GM21447 (cell line): ENCODE measurements around the gene KCNT1.

ENCODE experiments used
- ATAC-seq: cut with Tn5 transposase; IDR thresholded peaks from one replicate; pipeline ENCODE4 v1.9.1; 2021; ENCODE audit not compliant: unreplicated experiment

KCNT1 gene

GRCh38 chr9:135794361-135794885, 92.4 kb downstream of the KCNT1 start:
- ATAC-seq: no peak

GRCh38 chr9:135795391-135795790, 93.4 kb downstream of the KCNT1 start:
- ATAC-seq: no peak

- no peak for ATAC-seq
Measured at GRCh38 chr9:135796784-135797485, 95.0 kb downstream of the KCNT1 start.

GRCh38 chr9:135797507-135798262, 95.7 kb downstream of the KCNT1 start:
- no peak for ATAC-seq

GRCh38 chr9:135798263-135798585, 96.2 kb downstream of the KCNT1 start:
- no peak for ATAC-seq

GRCh38 chr9:135799261-135799660, 97.3 kb downstream of the KCNT1 start:
- ATAC-seq: no peak

GRCh38 chr9:135801070-135801469, 99.1 kb downstream of the KCNT1 start:
- no peak for ATAC-seq

GRCh38 chr9:135802876-135803419, 101.0 kb downstream of the KCNT1 start:
- no peak for ATAC-seq

GRCh38 chr9:135803441-135803840, 101.5 kb downstream of the KCNT1 start:
- ATAC-seq: no peak

GRCh38 chr9:135804581-135805421, 102.8 kb downstream of the KCNT1 start:
- no peak for ATAC-seq

- no peak for ATAC-seq
Measured at GRCh38 chr9:135805422-135806022, 103.5 kb downstream of the KCNT1 start.

- no peak for ATAC-seq
Measured at GRCh38 chr9:135809166-135809565, 107.2 kb downstream of the KCNT1 start.

- no peak for ATAC-seq
Measured at GRCh38 chr9:135810806-135811575, 109.0 kb downstream of the KCNT1 start.

GRCh38 chr9:135811801-135812200, 109.8 kb downstream of the KCNT1 start:
- no peak for ATAC-seq

GRCh38 chr9:135812961-135813360, 111.0 kb downstream of the KCNT1 start:
- no peak for ATAC-seq

- no peak for ATAC-seq
Measured at GRCh38 chr9:135813671-135814290, 111.8 kb downstream of the KCNT1 start.

- no peak for ATAC-seq
Measured at GRCh38 chr9:135814421-135815095, 112.6 kb downstream of the KCNT1 start.

- no peak for ATAC-seq
Measured at GRCh38 chr9:135815413-135815812, 113.4 kb downstream of the KCNT1 start.
